ENCODE measurements around the gene RASAL3.

RASAL3 gene

GRCh38 chr19:15450528-15450890 lies 13.8 kb downstream of the RASAL3 start:
- DNase-seq (no peak), ATAC-seq (ENCODE audit: insufficient read depth, low read depth) (no peak)
- Histone ChIP-seq H4K20me1 (ENCODE audit: insufficient read depth, low read length) (peaks cover 4% of the 10 kb centered on the region; the same call in 1 of the 2 replicates), H3K79me2 (ENCODE audit: insufficient read depth, low read length) (no peaks in the 10 kb centered on the region), H3K27ac (ENCODE audit: low read length) (0 out of 2 replicates have a peak overlapping the region, but pooled peaks have one; percentile 30), H2AFZ (ENCODE audit: low read depth, low read length) (0 out of 2 replicates have a peak overlapping the region, but pooled peaks have one; percentile 79), H3K36me3 (ENCODE audit: insufficient read depth, low read length) (peaks cover 33% of the 10 kb centered on the region), H3K9ac (ENCODE audit: low read depth, low read length) (no peak overlapping the region), H3K9me3 (ENCODE audit: insufficient read depth, low read length, severe bottlenecking) (no peaks in the 10 kb centered on the region), H3K4me1 (ENCODE audit: insufficient read depth, low read length) (peaks cover 14% of the 10 kb centered on the region), H3K4me3 (ENCODE audit: low read depth in 1 of 2, low read length in 2 of 2) (peak overlapping the region in 1 of 2 experiments; percentile 54; a peak in 1 of 4 replicates), H3K27me3 (ENCODE audit: insufficient read depth, low read length, poor library complexity) (no peaks in the 10 kb centered on the region), H3K4me2 (ENCODE audit: insufficient read depth, low read length) (peak overlapping the region; percentile 75; the same call in 1 of the 2 replicates)
- TF ChIP-seq EZH2 (IDR thresholded peaks at IDR 0.05; ENCODE audit: borderline replicate concordance, low read depth, low read length, severe bottlenecking) (no peak), CTCF (IDR thresholded peaks at IDR 0.05; ENCODE audit: borderline replicate concordance, extremely low read depth, low read length, poor library complexity, severe bottlenecking) (no peak)

- H3K4me2 ChIP-seq (ENCODE audit: insufficient read depth, low read length) = peak within 1 kb of the TSS; percentile 75
- H2AFZ ChIP-seq (ENCODE audit: low read depth, low read length) = peak within 1 kb of the TSS; percentile 79
- 0 out of 2 replicates have a peak within 1 kb of the TSS, but pooled peaks have one; percentile 30 for H3K27ac ChIP-seq (ENCODE audit: low read length)
- peaks cover 4% of the 10 kb centered on the region; the same call in 1 of the 2 replicates for H4K20me1 ChIP-seq (ENCODE audit: insufficient read depth, low read length)
- ATAC-seq (ENCODE audit: insufficient read depth, low read depth) (peak; percentile 70), DNase-seq (peak; percentile 87)
- peak within 1 kb of the TSS; percentile 50 for H3K9ac ChIP-seq (ENCODE audit: low read depth, low read length)
- H3K27me3 ChIP-seq (ENCODE audit: insufficient read depth, low read length, poor library complexity) = no peaks in the 10 kb centered on the region
- H3K4me3 ChIP-seq (ENCODE audit: low read depth in 1 of 2, low read length in 2 of 2) = peak within 1 kb of the TSS in 1 of 2 experiments; percentile 56; a peak in 3 of 4 replicates
- no peaks in the 10 kb centered on the region for H3K9me3 ChIP-seq (ENCODE audit: insufficient read depth, low read length, severe bottlenecking)
- peaks cover 14% of the 10 kb centered on the region for H3K4me1 ChIP-seq (ENCODE audit: insufficient read depth, low read length)
- H3K36me3 ChIP-seq (ENCODE audit: insufficient read depth, low read length) = peaks cover 27% of the 10 kb centered on the region
- H3K79me2 ChIP-seq (ENCODE audit: insufficient read depth, low read length) = no peaks in the 10 kb centered on the region
- no peak for TF ChIP-seq EZH2 (IDR thresholded peaks at IDR 0.05; ENCODE audit: borderline replicate concordance, low read depth, low read length, severe bottlenecking)
- TF ChIP-seq CTCF (IDR thresholded peaks at IDR 0.05; ENCODE audit: borderline replicate concordance, extremely low read depth, low read length, poor library complexity, severe bottlenecking) = no peak
Observed at GRCh38 chr19:15449620-15450527, 14.5 kb downstream of the RASAL3 start, which contains the start of gene WIZ. TSS of gene WIZ (minus strand) at chr19:15449956. CDS start at chr19:15448307, 1,649 bp downstream.

- peak; percentile 17 for DNase-seq
- peaks cover 18% of the 10 kb centered on the region for H3K36me3 ChIP-seq (ENCODE audit: insufficient read depth, low read length)
- 0 out of 3 replicates have a peak, but pooled peaks have one; percentile 3 for ATAC-seq (ENCODE audit: insufficient read depth, low read depth)
- H4K20me1 ChIP-seq (ENCODE audit: insufficient read depth, low read length) = no peaks in the 10 kb centered on the region; the same call in 1 of the 2 replicates
- peak overlapping the region in 1 of 2 experiments; percentile 56; a peak in 3 of 4 replicates for H3K4me3 ChIP-seq (ENCODE audit: low read depth in 1 of 2, low read length in 2 of 2)
- peak overlapping the region; percentile 75 for H3K4me2 ChIP-seq (ENCODE audit: insufficient read depth, low read length)
- H3K79me2 ChIP-seq (ENCODE audit: insufficient read depth, low read length) = no peaks in the 10 kb centered on the region
- H3K9me3 ChIP-seq (ENCODE audit: insufficient read depth, low read length, severe bottlenecking) = no peaks in the 10 kb centered on the region
- H3K4me1 ChIP-seq (ENCODE audit: insufficient read depth, low read length) = peaks cover 14% of the 10 kb centered on the region
- H2AFZ ChIP-seq (ENCODE audit: low read depth, low read length) = peak overlapping the region; percentile 48
- H3K9ac ChIP-seq (ENCODE audit: low read depth, low read length) = peak overlapping the region; percentile 50
- TF ChIP-seq EZH2 (IDR thresholded peaks at IDR 0.05; ENCODE audit: borderline replicate concordance, low read depth, low read length, severe bottlenecking) = no peak
- TF ChIP-seq CTCF (IDR thresholded peaks at IDR 0.05; ENCODE audit: borderline replicate concordance, extremely low read depth, low read length, poor library complexity, severe bottlenecking) = peak; percentile 2
- no peaks in the 10 kb centered on the region for H3K27me3 ChIP-seq (ENCODE audit: insufficient read depth, low read length, poor library complexity)
- no peak overlapping the region for H3K27ac ChIP-seq (ENCODE audit: low read length)
Observed at GRCh38 chr19:15448778-15449619, 15.3 kb downstream of the RASAL3 start.

Data from DND-41 (cell line).